ENCODE measurements around the gene SLC22A4.

SLC22A4 gene

DNA sequence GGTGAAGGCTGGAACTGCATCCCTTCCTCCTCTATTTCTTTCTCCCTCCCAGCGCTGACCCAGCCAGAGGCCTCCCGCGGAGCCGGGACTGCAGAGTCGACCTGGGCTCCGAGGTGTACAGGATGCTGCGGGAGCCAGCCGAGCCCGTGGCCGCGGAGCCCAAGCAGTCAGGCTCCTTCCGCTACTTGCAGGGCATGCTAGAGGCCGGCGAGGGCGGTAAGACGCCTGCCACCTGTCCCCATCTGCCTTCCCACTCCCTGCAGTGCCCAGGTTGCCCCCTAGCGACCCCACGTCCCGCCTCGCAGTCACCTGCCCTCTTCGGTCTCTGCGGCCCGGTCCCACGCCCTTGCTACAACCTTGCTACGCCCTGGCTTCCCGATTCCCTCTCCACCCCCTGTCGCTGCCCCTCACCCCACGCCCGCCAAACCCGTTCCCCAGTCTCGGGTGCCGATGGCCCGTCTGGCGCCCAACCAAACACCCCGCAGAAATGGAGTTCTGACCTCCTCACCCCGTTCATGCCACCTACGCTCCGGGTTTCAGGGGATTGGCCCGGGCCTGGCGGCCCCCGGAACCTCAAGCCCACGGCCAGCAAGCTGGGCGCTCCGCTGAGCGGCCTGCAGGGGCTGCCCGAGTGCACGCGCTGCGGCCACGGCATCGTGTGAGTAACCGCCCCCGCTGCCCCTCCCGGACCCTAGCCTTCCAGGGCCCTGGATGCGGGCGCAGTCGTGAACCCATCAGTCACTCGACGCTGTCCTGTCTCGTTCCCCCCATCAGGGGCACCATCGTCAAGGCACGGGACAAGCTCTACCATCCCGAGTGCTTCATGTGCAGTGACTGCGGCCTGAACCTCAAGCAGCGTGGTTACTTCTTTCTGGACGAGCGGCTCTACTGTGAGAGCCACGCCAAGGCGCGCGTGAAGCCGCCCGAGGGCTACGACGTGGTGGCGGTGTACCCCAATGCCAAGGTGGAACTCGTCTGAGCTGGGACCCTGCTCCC, 22.6 kb upstream of the SLC22A4 start:
- H2AFZ ChIP-seq (ENCODE audit: low read length), result no peak overlapping the region
- H3K27me3 ChIP-seq (replicated peaks; ENCODE audit: insufficient read depth, low read length), result no peaks in the 10 kb centered on the region
- no peaks in the 10 kb centered on the region for H3K36me3 ChIP-seq (replicated peaks; ENCODE audit: insufficient read depth, low read length)
- no peaks in the 10 kb centered on the region for H3K9me3 ChIP-seq (replicated peaks; ENCODE audit: insufficient read depth, low read length)
- no peak overlapping the region for H3K4me3 ChIP-seq (ENCODE audit: low read length)
- no peak for TF ChIP-seq EZH2 (optimal IDR thresholded peaks at IDR 0.05; ENCODE audit: low read depth, low read length)
- TF ChIP-seq EZH2phosphoT487 (IDR thresholded peaks at IDR 0.05; ENCODE audit: low read length), result no peak
- TF ChIP-seq, protein P1, sequence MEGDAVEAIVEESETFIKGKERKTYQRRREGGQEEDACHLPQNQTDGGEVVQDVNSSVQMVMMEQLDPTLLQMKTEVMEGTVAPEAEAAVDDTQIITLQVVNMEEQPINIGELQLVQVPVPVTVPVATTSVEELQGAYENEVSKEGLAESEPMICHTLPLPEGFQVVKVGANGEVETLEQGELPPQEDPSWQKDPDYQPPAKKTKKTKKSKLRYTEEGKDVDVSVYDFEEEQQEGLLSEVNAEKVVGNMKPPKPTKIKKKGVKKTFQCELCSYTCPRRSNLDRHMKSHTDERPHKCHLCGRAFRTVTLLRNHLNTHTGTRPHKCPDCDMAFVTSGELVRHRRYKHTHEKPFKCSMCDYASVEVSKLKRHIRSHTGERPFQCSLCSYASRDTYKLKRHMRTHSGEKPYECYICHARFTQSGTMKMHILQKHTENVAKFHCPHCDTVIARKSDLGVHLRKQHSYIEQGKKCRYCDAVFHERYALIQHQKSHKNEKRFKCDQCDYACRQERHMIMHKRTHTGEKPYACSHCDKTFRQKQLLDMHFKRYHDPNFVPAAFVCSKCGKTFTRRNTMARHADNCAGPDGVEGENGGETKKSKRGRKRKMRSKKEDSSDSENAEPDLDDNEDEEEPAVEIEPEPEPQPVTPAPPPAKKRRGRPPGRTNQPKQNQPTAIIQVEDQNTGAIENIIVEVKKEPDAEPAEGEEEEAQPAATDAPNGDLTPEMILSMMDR (IDR thresholded peaks at IDR 0.05; ENCODE audit: low read length), result no peak
- H3F3A ChIP-seq (ENCODE audit: insufficient read depth, low read length), result no peaks in the 10 kb centered on the region
- H3K27ac ChIP-seq (ENCODE audit: low read length), result no peak overlapping the region
- no peaks in the 10 kb centered on the region for H3K79me2 ChIP-seq (ENCODE audit: low read length)
- no peaks in the 10 kb centered on the region for H3K4me1 ChIP-seq (ENCODE audit: low read length)
- H3K9me2 ChIP-seq (replicated peaks; ENCODE audit: insufficient read depth, low read length), result no peaks in the 10 kb centered on the region
- no peaks in the 10 kb centered on the region for H4K20me1 ChIP-seq (ENCODE audit: insufficient read depth, low read length)
- H3K4me2 ChIP-seq (ENCODE audit: low read depth, low read length), result no peak overlapping the region
- no peak for DNase-seq
- no peak overlapping the region for H3K9ac ChIP-seq (ENCODE audit: low read length)

DNA sequence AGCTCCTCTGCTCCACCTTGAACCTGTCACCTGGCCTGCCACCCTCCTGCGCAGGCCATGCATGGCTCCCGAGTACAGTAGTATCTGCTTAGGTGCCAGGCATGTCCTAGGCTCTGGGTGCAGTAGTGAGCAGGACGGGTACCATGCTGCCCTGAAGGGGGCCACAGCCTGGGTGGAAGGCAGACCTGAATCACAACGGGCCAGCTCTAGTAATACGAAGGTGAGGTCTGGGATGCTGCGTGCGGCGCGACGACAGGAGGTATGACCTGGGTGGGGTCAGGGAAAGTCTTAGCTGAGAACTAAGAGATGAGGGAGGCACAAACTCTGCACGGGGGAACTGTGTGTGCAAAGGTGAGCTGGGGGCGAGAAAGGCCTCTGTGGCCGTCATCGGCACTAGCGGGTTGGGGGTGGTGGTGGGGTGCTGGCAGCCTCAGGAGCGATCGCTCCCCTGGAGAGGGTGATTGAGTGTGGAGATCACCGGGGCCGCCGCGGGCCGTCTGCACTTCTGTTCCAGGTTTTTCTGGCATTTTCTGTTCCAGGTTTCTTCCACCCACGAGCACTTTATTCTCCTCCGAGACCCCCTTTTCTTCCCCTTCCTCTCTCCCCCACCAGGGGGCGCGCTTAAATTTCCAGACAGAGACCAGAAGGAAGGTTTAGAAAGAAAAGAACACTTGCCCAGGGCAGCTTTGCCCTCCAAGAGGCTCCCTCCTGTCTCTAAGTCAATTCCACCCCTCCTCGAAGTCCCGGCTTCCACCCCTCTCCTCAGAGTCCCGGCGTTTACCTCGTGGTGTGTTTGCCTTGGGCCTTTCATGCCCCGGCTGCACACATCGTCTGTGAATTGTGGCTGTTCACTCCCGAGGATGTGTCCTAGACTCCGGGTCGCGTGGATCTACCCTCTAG, 21.6 kb upstream of the SLC22A4 start:
- Histone ChIP-seq H3K36me3 (replicated peaks; ENCODE audit: insufficient read depth, low read length) (no peaks in the 10 kb centered on the region), H3K4me3 (ENCODE audit: low read length) (no peak overlapping the region), H3K79me2 (ENCODE audit: low read length) (no peaks in the 10 kb centered on the region), H2AFZ (ENCODE audit: low read length) (peak overlapping the region; percentile 24; the same call in 1 of the 2 replicates), H3K9me2 (replicated peaks; ENCODE audit: insufficient read depth, low read length) (no peaks in the 10 kb centered on the region), H3K4me1 (ENCODE audit: low read length) (no peaks in the 10 kb centered on the region), H3K27ac (ENCODE audit: low read length) (no peak overlapping the region), H3K27me3 (replicated peaks; ENCODE audit: insufficient read depth, low read length) (no peaks in the 10 kb centered on the region), H3K9me3 (replicated peaks; ENCODE audit: insufficient read depth, low read length) (no peaks in the 10 kb centered on the region), H3K9ac (ENCODE audit: low read length) (no peak overlapping the region), H3K4me2 (ENCODE audit: low read depth, low read length) (no peak overlapping the region; the same call in 1 of the 2 replicates), H4K20me1 (ENCODE audit: insufficient read depth, low read length) (no peaks in the 10 kb centered on the region), H3F3A (ENCODE audit: insufficient read depth, low read length) (no peaks in the 10 kb centered on the region)
- TF ChIP-seq EZH2phosphoT487 (IDR thresholded peaks at IDR 0.05; ENCODE audit: low read length) (no peak), EZH2 (optimal IDR thresholded peaks at IDR 0.05; ENCODE audit: low read depth, low read length) (no peak)
- TF ChIP-seq, protein P1 (IDR thresholded peaks at IDR 0.05; ENCODE audit: low read length), result peak; percentile 82
- peak; percentile 36 for DNase-seq

DNA sequence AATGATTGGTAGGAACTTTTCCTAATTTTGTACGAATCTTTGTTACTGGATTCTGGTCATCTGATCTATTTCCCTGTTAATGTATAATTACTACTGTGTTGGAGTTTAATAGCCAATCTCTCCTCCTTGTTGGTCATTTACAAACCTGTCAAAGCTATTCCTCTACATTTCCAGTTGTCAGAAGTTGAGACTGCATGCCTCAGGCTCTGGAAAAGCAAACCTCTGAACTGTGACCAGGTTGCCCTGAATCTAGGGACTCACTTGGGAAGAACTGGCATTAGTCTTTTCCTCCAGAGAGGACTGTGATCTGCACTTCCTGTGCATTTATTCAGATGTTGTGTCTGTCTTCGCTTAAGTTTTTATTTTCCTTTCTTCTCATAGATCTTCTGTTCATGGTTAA, 20.6 kb upstream of the SLC22A4 start:
- no peak overlapping the region for H3K4me3 ChIP-seq (ENCODE audit: low read length)
- H3K9me3 ChIP-seq (replicated peaks; ENCODE audit: insufficient read depth, low read length), result no peaks in the 10 kb centered on the region
- no peaks in the 10 kb centered on the region for H4K20me1 ChIP-seq (ENCODE audit: insufficient read depth, low read length)
- no peak overlapping the region for H2AFZ ChIP-seq (ENCODE audit: low read length)
- no peak for DNase-seq
- no peaks in the 10 kb centered on the region for H3K4me1 ChIP-seq (ENCODE audit: low read length)
- H3F3A ChIP-seq (ENCODE audit: insufficient read depth, low read length), result no peaks in the 10 kb centered on the region
- H3K9me2 ChIP-seq (replicated peaks; ENCODE audit: insufficient read depth, low read length), result no peaks in the 10 kb centered on the region
- no peak overlapping the region for H3K9ac ChIP-seq (ENCODE audit: low read length)
- no peaks in the 10 kb centered on the region for H3K79me2 ChIP-seq (ENCODE audit: low read length)
- TF ChIP-seq EZH2phosphoT487 (IDR thresholded peaks at IDR 0.05; ENCODE audit: low read length) (no peak), EZH2 (optimal IDR thresholded peaks at IDR 0.05; ENCODE audit: low read depth, low read length) (no peak)
- TF ChIP-seq, protein P1 (IDR thresholded peaks at IDR 0.05; ENCODE audit: low read length), result no peak
- no peak overlapping the region for H3K4me2 ChIP-seq (ENCODE audit: low read depth, low read length)
- H3K36me3 ChIP-seq (replicated peaks; ENCODE audit: insufficient read depth, low read length), result no peaks in the 10 kb centered on the region
- no peaks in the 10 kb centered on the region for H3K27me3 ChIP-seq (replicated peaks; ENCODE audit: insufficient read depth, low read length)
- no peak overlapping the region for H3K27ac ChIP-seq (ENCODE audit: low read length)

Data from MM.1S (cell line).